Measurements from ENCODE around the gene UTY. TPM values are rescaled to one million over a fixed set of nuclear protein-coding genes. Genes with fewer than 3 reads are reported as not detected.

Gene UTY
- total RNA-seq, 1 experiment from 2014 or later = not detected

DNA sequence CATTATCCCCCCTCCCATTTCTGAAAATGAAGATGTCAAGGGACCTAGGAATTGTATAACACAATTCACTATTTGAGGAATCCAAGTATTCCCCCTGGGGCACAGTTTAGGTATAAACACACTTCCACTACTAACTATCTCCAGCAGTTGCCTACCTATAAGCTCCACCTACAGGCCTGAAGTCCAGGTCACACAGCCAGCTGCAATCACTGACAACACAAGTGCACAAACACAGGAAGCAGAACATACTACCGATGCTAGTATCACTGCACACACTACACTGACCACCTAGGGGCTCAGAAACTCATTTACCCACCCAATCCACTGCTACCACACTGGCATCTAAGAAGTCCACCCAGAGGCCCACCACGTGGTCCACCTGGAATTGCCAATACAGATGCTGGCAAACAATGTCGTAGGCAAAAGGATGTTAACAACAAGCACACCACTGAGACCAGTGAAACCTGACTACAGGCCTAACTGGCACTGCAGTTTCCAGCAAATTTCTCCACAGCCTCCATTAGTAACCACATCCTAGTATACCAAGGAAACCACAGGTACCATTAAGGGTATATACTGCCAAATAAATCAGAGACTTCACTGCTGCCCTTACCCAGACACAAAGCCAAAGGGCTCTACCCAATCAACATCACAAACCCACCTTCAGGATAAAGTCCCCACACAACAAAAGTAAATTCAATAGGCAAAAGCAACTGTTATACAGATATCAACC, 47.4 kb downstream of the UTY start:
- Mint-ChIP-seq H3K4me3 (no peak overlapping the region), H3K4me1 (no peaks in the 10 kb centered on the region)
- no CpG with 5 or more reads among the region's 3 CpGs for WGBS (ENCODE audit: extremely low coverage, insufficient read length, low lambda C conversion rate)

More for the DNA sequence above, 47.4 kb downstream of the UTY start:
- Histone ChIP-seq H2BK12ac (ENCODE audit: insufficient read length, low read depth, low read length) (no peak overlapping the region), H3K4me1 (ENCODE audit: insufficient read depth, low read length) (no peaks in the 10 kb centered on the region), H3K79me2 (ENCODE audit: insufficient read depth, low read length) (no peaks in the 10 kb centered on the region), H3K18ac (ENCODE audit: insufficient read length, low read depth, low read length) (no peak overlapping the region), H3K4ac (ENCODE audit: low read depth, low read length) (no peak overlapping the region), H3K14ac (ENCODE audit: insufficient read depth, low read length) (no peak overlapping the region), H3K27ac (ENCODE audit: insufficient read length, low read depth, low read length) (no peak overlapping the region), H3K56ac (ENCODE audit: insufficient read length, low read depth, low read length) (no peak overlapping the region), H3K23ac (ENCODE audit: insufficient read length, low read depth, low read length) (no peak overlapping the region), H3K9me3 (ENCODE audit: control insufficient read depth, low read depth, low read length) (no peaks in the 10 kb centered on the region), H2BK120ac (ENCODE audit: low read depth, low read length, poor library complexity, severe bottlenecking) (no peak overlapping the region), H3K79me1 (ENCODE audit: insufficient read depth, low read depth, low read length, poor library complexity, severe bottlenecking) (no peaks in the 10 kb centered on the region), H4K20me1 (ENCODE audit: control insufficient read depth, insufficient read depth, insufficient read length) (no peaks in the 10 kb centered on the region), H3K27me3 (ENCODE audit: insufficient read depth, low read length) (no peaks in the 10 kb centered on the region), H2AK5ac (ENCODE audit: insufficient read length, low read length) (no peak overlapping the region), H2BK20ac (ENCODE audit: low read depth, low read length, poor library complexity, severe bottlenecking) (no peak overlapping the region), H4K5ac (ENCODE audit: insufficient read length, low read depth, low read length) (no peak overlapping the region), H4K8ac (replicated peaks; ENCODE audit: insufficient read length, low read depth, low read length) (no peak overlapping the region), H3T11ph (ENCODE audit: low read length) (no peak overlapping the region), H2BK5ac (ENCODE audit: insufficient read length, low read length) (no peak overlapping the region), H3K4me2 (ENCODE audit: insufficient read depth, insufficient read length, low read length) (no peak overlapping the region), H3K23me2 (ENCODE audit: insufficient read length, low read depth, low read length, poor library complexity, severe bottlenecking) (no peaks in the 10 kb centered on the region), H2BK15ac (ENCODE audit: low read depth, low read length) (no peak overlapping the region), H2AFZ (ENCODE audit: low read length) (no peak overlapping the region), H4K91ac (ENCODE audit: insufficient read length, low read depth, low read length) (no peak overlapping the region), H3K9ac (ENCODE audit: extremely low read depth, insufficient read length, low read length) (no peak overlapping the region)
- no peak overlapping the region for H3K27ac Mint-ChIP-seq
- H3K36me3 Mint-ChIP-seq (ENCODE audit: insufficient read depth in 1 of 3, low read depth in 3 of 3) = no peaks in the 10 kb centered on the region
- no peak for DNase-seq
- no peaks in the 10 kb centered on the region for H3K9me3 Mint-ChIP-seq
- no peaks in the 10 kb centered on the region for H3K27me3 Mint-ChIP-seq (ENCODE audit: low read depth)
- TF ChIP-seq, protein P1, sequence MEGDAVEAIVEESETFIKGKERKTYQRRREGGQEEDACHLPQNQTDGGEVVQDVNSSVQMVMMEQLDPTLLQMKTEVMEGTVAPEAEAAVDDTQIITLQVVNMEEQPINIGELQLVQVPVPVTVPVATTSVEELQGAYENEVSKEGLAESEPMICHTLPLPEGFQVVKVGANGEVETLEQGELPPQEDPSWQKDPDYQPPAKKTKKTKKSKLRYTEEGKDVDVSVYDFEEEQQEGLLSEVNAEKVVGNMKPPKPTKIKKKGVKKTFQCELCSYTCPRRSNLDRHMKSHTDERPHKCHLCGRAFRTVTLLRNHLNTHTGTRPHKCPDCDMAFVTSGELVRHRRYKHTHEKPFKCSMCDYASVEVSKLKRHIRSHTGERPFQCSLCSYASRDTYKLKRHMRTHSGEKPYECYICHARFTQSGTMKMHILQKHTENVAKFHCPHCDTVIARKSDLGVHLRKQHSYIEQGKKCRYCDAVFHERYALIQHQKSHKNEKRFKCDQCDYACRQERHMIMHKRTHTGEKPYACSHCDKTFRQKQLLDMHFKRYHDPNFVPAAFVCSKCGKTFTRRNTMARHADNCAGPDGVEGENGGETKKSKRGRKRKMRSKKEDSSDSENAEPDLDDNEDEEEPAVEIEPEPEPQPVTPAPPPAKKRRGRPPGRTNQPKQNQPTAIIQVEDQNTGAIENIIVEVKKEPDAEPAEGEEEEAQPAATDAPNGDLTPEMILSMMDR (conservative IDR thresholded peaks at IDR 0.05) = no peak
